H1 (cell line): ENCODE data around the gene EIF4ENIF1. TPM values are rescaled to one million over a fixed set of nuclear protein-coding genes. Genes with fewer than 3 reads are reported as not detected.

ENCODE experiments used
- ASH2L ChIP-seq: fragments of 200-600, 300-600 bp; sonication (generic); IDR thresholded peaks from one replicate; pipeline ENCODE4 v1.7.1; 2017; ENCODE audit warnings: low read length
- BRCA1 ChIP-seq: IDR thresholded peaks from 2 replicates; pipeline ENCODE4 v1.6.1; 2012; ENCODE audit warnings: low read depth, low read length, improper control_type of control experiment
- CHD1 ChIP-seq: IDR thresholded peaks from 2 replicates; pipeline ENCODE4 v1.6.1; 2012; ENCODE audit warnings: low read depth, low read length, improper control_type of control experiment
- CHD2 ChIP-seq: IDR thresholded peaks from 2 replicates; pipeline ENCODE4 v1.6.1; 2012; ENCODE audit warnings: low read length, improper control_type of control experiment
- CHD7 ChIP-seq: fragments of 300-600 bp; sonication (generic); IDR thresholded peaks from 2 replicates; pipeline ENCODE4 v1.7.1; 2012; ENCODE audit warnings: low read length, moderate library complexity, mild to moderate bottlenecking, inconsistent platforms; ENCODE audit not compliant: insufficient replicate concordance
- CTBP2 ChIP-seq: IDR thresholded peaks from 2 replicates; pipeline ENCODE4 v1.7.0; 2011; ENCODE audit warnings: borderline replicate concordance, mild to moderate bottlenecking, moderate library complexity, mixed read lengths, low read length; ENCODE audit not compliant: insufficient read depth, insufficient read length
- HDAC6 ChIP-seq: IDR thresholded peaks from one replicate; pipeline ENCODE4 v1.7.1; 2012; ENCODE audit warnings: low read depth, mild to moderate bottlenecking, inconsistent platforms, low read length, moderate library complexity
- KDM5A ChIP-seq: fragments of 200-600 bp; IDR thresholded peaks from 2 replicates; pipeline ENCODE4 v1.7.1; 2012; ENCODE audit warnings: mild to moderate bottlenecking, low read length, inconsistent platforms, mixed read lengths
- MAX ChIP-seq: IDR thresholded peaks from 2 replicates; pipeline ENCODE4 v1.6.1; 2012; ENCODE audit warnings: inconsistent platforms
- POU5F1 ChIP-seq: IDR thresholded peaks from 2 replicates; pipeline ENCODE4 v1.6.1; 2011; ENCODE audit warnings: low read depth, mild to moderate bottlenecking, low read length, moderate library complexity
- RNF2 ChIP-seq: fragments of 200-900, 300-1000 bp; sonication (generic); IDR thresholded peaks from 2 replicates; pipeline ENCODE4 v1.7.1; 2016; ENCODE audit warnings: borderline replicate concordance, low read depth, mild to moderate bottlenecking, antibody characterized with exemption, low read length; ENCODE audit not compliant: poor library complexity, severe bottlenecking; ENCODE audit errors: missing control alignments
- polyA plus RNA-seq, 7 experiments: library from polyadenylated mRNA; depleted of rRNA in 3 of 7; stranded (reverse) in 5 of 7; unstranded in 2 of 7; fragments of >200 nt in 5 of 7; fragments of 200-250 nt in 2 of 7; gene quantifications; 1 replicate in 5 of 7; 2 replicates in 1 of 7; 4 replicates in 1 of 7; pipeline versions ENCODE4 v1.2.1 to v1.2.3, GENCODE V29; 2011 to 2013; ENCODE audit warnings: missing spikeins in 2 of 7, mixed read lengths in 2 of 7
- total RNA-seq: library from RNA; stranded (reverse); fragmentation: NEBNext Ultra II Directional; extraction: Animal tissue kit (Norgen Biotek cat#: 25700); gene quantifications from 2 replicates; pipeline ENCODE4 v1.2.1, GENCODE V29; 2021

The EIF4ENIF1 gene
- total and polyA plus RNA-seq, 2 of the 8 experiments (the other 6 are each of a cell fraction or from before 2014, with no cell fraction given): 21.9 to 23.6 TPM

- TF ChIP-seq CHD7: no peak
- no peak for TF ChIP-seq CHD2
- no peak for TF ChIP-seq CHD1
- no peak for TF ChIP-seq CTBP2
- no peak for TF ChIP-seq ASH2L
- no peak for TF ChIP-seq MAX
- no peak for TF ChIP-seq POU5F1
- no peak for TF ChIP-seq KDM5A
- TF ChIP-seq HDAC6: no peak
- no peak for TF ChIP-seq RNF2
- no peak for TF ChIP-seq BRCA1
Measured at GRCh38 chr22:31481129-31481528, 8.5 kb downstream of the EIF4ENIF1 start (continued).
